HEK293 (cell line): ENCODE results near the gene KBTBD2.

Experiments used
- ZNF266 ChIP-seq: fragments of 450-650 bp; formaldehyde crosslinking; IDR thresholded peaks from 2 replicates; pipeline ENCODE4 v1.5.1; 2016; ENCODE audit warnings: missing biosample characterization, missing genetic modification characterization, low read depth
- ZNF830 ChIP-seq: fragments of 450-650 bp; IDR thresholded peaks from 2 replicates; pipeline ENCODE4 v1.5.0; 2018; ENCODE audit warnings: missing biosample characterization, missing genetic modification characterization, low read depth, mild to moderate bottlenecking, moderate library complexity
- ZSCAN16 ChIP-seq: fragments of 450-650 bp; formaldehyde crosslinking; IDR thresholded peaks from 2 replicates; pipeline ENCODE4 v1.5.1; 2016; ENCODE audit warnings: missing biosample characterization, missing genetic modification characterization
- TF ChIP-seq, protein P1 (sequence below): fragments of 450-650 bp; formaldehyde crosslinking; IDR thresholded peaks from 2 replicates; pipeline ENCODE4 v1.5.1; 2016; ENCODE audit warnings: missing biosample characterization, missing genetic modification characterization
- TF ChIP-seq, protein P2 (sequence below): fragments of 450-650 bp; formaldehyde crosslinking; conservative IDR thresholded peaks from 2 replicates; pipeline ENCODE4 v1.5.1; 2016; ENCODE audit warnings: low read depth, missing biosample characterization, missing genetic modification characterization
- TF ChIP-seq, protein P3 (sequence below): fragments of 450-650 bp; IDR thresholded peaks from 2 replicates; pipeline ENCODE4 v1.5.1; 2018; ENCODE audit warnings: missing biosample characterization, missing genetic modification characterization
- TF ChIP-seq, protein P4 (sequence below): fragments of 450-650 bp; formaldehyde crosslinking; IDR thresholded peaks from 2 replicates; pipeline ENCODE4 v1.5.1; 2017; ENCODE audit warnings: missing biosample characterization, mild to moderate bottlenecking, missing genetic modification characterization, moderate library complexity

DNA sequence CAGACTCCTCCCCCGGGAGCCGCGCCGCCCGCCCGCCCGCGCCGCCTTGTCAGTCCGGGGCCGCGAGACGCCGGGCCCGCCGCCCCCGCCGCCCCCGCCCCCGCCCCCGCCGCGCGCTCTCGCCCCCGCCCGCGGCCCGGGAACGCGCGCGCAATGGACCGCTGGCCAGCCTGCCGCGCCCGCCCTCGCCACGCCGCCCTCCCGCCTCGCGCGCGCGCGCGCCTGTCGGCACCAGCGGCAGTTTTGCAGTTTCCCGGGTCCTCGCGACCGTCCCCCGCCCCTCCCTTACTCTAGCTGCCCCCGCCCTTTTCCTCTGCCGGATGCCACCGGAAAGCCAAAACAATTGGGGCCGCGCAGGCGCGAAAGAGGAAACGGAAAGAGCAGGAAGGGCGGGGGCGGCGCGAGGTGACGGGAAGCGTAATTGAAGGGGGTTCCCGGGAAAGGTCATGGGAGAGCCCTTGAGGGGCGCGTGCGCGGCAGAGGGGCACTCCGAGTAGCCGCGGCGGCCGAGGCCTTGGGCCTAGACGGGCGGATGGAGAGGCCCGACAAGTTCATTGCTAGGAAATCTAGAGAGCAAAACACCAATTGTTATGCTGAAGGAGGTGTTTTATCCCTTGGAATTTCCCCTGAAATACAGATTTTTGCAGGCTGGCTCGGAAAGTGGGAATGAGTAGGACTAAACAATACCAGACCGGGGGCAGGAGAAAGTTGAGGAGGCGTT lies 400 bp upstream of the KBTBD2 start:
- TF ChIP-seq, protein P1, sequence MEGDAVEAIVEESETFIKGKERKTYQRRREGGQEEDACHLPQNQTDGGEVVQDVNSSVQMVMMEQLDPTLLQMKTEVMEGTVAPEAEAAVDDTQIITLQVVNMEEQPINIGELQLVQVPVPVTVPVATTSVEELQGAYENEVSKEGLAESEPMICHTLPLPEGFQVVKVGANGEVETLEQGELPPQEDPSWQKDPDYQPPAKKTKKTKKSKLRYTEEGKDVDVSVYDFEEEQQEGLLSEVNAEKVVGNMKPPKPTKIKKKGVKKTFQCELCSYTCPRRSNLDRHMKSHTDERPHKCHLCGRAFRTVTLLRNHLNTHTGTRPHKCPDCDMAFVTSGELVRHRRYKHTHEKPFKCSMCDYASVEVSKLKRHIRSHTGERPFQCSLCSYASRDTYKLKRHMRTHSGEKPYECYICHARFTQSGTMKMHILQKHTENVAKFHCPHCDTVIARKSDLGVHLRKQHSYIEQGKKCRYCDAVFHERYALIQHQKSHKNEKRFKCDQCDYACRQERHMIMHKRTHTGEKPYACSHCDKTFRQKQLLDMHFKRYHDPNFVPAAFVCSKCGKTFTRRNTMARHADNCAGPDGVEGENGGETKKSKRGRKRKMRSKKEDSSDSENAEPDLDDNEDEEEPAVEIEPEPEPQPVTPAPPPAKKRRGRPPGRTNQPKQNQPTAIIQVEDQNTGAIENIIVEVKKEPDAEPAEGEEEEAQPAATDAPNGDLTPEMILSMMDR (tag by site-specific recombination), result no peak
- TF ChIP-seq, protein P2, sequence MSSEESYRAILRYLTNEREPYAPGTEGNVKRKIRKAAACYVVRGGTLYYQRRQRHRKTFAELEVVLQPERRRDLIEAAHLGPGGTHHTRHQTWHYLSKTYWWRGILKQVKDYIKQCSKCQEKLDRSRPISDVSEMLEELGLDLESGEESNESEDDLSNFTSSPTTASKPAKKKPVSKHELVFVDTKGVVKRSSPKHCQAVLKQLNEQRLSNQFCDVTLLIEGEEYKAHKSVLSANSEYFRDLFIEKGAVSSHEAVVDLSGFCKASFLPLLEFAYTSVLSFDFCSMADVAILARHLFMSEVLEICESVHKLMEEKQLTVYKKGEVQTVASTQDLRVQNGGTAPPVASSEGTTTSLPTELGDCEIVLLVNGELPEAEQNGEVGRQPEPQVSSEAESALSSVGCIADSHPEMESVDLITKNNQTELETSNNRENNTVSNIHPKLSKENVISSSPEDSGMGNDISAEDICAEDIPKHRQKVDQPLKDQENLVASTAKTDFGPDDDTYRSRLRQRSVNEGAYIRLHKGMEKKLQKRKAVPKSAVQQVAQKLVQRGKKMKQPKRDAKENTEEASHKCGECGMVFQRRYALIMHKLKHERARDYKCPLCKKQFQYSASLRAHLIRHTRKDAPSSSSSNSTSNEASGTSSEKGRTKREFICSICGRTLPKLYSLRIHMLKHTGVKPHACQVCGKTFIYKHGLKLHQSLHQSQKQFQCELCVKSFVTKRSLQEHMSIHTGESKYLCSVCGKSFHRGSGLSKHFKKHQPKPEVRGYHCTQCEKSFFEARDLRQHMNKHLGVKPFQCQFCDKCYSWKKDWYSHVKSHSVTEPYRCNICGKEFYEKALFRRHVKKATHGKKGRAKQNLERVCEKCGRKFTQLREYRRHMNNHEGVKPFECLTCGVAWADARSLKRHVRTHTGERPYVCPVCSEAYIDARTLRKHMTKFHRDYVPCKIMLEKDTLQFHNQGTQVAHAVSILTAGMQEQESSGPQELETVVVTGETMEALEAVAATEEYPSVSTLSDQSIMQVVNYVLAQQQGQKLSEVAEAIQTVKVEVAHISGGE (tag by site-specific recombination), result peak; percentile 46
- TF ChIP-seq ZNF830 (tag by site-specific recombination), result no peak
- no peak for TF ChIP-seq ZNF266 (tag by site-specific recombination)
- TF ChIP-seq ZSCAN16 (tag by site-specific recombination), result no peak
- TF ChIP-seq, protein P3, sequence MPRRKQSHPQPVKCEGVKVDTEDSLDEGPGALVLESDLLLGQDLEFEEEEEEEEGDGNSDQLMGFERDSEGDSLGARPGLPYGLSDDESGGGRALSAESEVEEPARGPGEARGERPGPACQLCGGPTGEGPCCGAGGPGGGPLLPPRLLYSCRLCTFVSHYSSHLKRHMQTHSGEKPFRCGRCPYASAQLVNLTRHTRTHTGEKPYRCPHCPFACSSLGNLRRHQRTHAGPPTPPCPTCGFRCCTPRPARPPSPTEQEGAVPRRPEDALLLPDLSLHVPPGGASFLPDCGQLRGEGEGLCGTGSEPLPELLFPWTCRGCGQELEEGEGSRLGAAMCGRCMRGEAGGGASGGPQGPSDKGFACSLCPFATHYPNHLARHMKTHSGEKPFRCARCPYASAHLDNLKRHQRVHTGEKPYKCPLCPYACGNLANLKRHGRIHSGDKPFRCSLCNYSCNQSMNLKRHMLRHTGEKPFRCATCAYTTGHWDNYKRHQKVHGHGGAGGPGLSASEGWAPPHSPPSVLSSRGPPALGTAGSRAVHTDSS (tag by site-specific recombination), result no peak
- TF ChIP-seq, protein P4, sequence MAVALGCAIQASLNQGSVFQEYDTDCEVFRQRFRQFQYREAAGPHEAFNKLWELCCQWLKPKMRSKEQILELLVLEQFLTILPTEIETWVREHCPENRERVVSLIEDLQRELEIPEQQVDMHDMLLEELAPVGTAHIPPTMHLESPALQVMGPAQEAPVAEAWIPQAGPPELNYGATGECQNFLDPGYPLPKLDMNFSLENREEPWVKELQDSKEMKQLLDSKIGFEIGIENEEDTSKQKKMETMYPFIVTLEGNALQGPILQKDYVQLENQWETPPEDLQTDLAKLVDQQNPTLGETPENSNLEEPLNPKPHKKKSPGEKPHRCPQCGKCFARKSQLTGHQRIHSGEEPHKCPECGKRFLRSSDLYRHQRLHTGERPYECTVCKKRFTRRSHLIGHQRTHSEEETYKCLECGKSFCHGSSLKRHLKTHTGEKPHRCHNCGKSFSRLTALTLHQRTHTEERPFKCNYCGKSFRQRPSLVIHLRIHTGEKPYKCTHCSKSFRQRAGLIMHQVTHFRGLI (tag by site-specific recombination), result 0 out of 2 replicates have a peak, but pooled peaks have one; percentile 24
